K562 (cell line): Measurements from ENCODE around the gene ERMARD. TPM values are rescaled to one million over a fixed set of nuclear protein-coding genes. Genes with fewer than 3 reads are reported as not detected.

Source experiments
- ARID3B ChIP-seq: fragments of 250-450 bp; sonication (Bioruptor Pico); IDR thresholded peaks from 2 replicates; pipeline ENCODE4 v1.4.0; 2020; ENCODE audit warnings: borderline replicate concordance
- ETS1 ChIP-seq: conservative IDR thresholded peaks from 2 replicates; pipeline ENCODE4 v1.6.1; 2011; ENCODE audit warnings: low read depth, mild to moderate bottlenecking, low read length; ENCODE audit not compliant: control insufficient read depth
- NFATC3 ChIP-seq: fragments of 450-650 bp; IDR thresholded peaks from 2 replicates; pipeline ENCODE4 v1.6.1; 2017; ENCODE audit warnings: mild to moderate bottlenecking
- NR2C2 ChIP-seq, 2 experiments: fragments of 200-800 bp in 1 of 2; sonication (Bioruptor generic) in 1 of 2; sonication (generic) in 1 of 2; formaldehyde crosslinking in 1 of 2; IDR thresholded peaks; 2 replicates each; pipeline versions ENCODE4 v1.6.1 to v1.8.0; 2016 to 2022; ENCODE audit warnings: mild to moderate bottlenecking in 1 of 2, missing compliant biosample characterization in 1 of 2, missing genetic modification characterization in 1 of 2, missing genetic modification reagents in 1 of 2
- POLR2AphosphoS5 ChIP-seq: IDR thresholded peaks from 2 replicates; pipeline ENCODE4 v1.6.1; 2011; ENCODE audit warnings: mild to moderate bottlenecking, low read depth, low read length, moderate library complexity; ENCODE audit not compliant: control insufficient read depth, insufficient read depth
- POLR3G ChIP-seq: IDR thresholded peaks from 2 replicates; pipeline ENCODE4 v1.6.1; 2011; ENCODE audit not compliant: insufficient read length, insufficient replicate concordance; ENCODE audit errors: extremely low read depth
- RAD21 ChIP-seq, 2 experiments: fragments of 250-450 bp in 1 of 2; fragments of 450-650 bp in 1 of 2; sonication (Bioruptor Pico) in 1 of 2; formaldehyde crosslinking in 1 of 2; IDR thresholded peaks in 1 of 2; conservative IDR thresholded peaks in 1 of 2; 2 replicates each; pipeline versions ENCODE4 v1.4.0 to v1.8.0; 2020 to 2022; ENCODE audit warnings: mild to moderate bottlenecking in 2 of 2, moderate library complexity in 1 of 2
- REST ChIP-seq, 2 experiments: fragments of 450-650 bp; formaldehyde crosslinking in 1 of 2; IDR thresholded peaks; 2 replicates each; pipeline versions ENCODE4 v1.4.0 to v1.6.1; 2014 to 2020; ENCODE audit warnings: mild to moderate bottlenecking in 2 of 2, borderline replicate concordance in 1 of 2, low read depth in 1 of 2
- STAG1 ChIP-seq: sonication (generic); formaldehyde crosslinking; IDR thresholded peaks from 2 replicates; pipeline ENCODE4 v1.5.0; 2020; ENCODE audit warnings: missing genetic modification reagents, borderline replicate concordance
- TARDBP ChIP-seq: fragments of 450-650 bp; IDR thresholded peaks from 2 replicates; pipeline ENCODE4 v1.6.1; 2016
- ZBTB17 ChIP-seq: fragments of 450-650 bp; formaldehyde crosslinking; IDR thresholded peaks from 2 replicates; pipeline ENCODE4 v1.4.0; 2020; ENCODE audit warnings: mild to moderate bottlenecking
- ZNF511 ChIP-seq: sonication (generic); formaldehyde crosslinking; IDR thresholded peaks from 2 replicates; pipeline ENCODE4 v1.8.0; 2022; ENCODE audit warnings: mild to moderate bottlenecking, missing genetic modification reagents
- ZNF551 ChIP-seq: fragments of 250-450 bp; sonication (Bioruptor Pico); IDR thresholded peaks from 2 replicates; pipeline ENCODE4 v1.5.0; 2021; ENCODE audit warnings: mild to moderate bottlenecking, moderate library complexity
- polyA plus RNA-seq, 8 experiments: library from polyadenylated mRNA; depleted of rRNA in 4 of 8; stranded (reverse) in 5 of 8; unstranded in 3 of 8; fragments of >200 nt; fragmentation: Nextera tagmentation in 2 of 8; fragmentation: Illumina TruSeq in 1 of 8; extraction: Ambion mirVana in 2 of 8; extraction: Trizol in 1 of 8; gene quantifications; 2 replicates each; pipeline versions ENCODE4 v1.2.1 to v1.2.3, GENCODE V29; 2011 to 2014; ENCODE audit warnings: inconsistent platforms in 1 of 8, missing spikeins in 1 of 8
- total RNA-seq, 7 experiments: library from RNA; depleted of rRNA in 6 of 7; stranded (reverse); fragments of >200 nt in 6 of 7; fragmentation: Illumina TruSeq in 2 of 7; extraction: Trizol in 2 of 7; gene quantifications; 2 replicates each; pipeline versions ENCODE4 v1.2.1 to v1.2.3, GENCODE V29; 2011 to 2021; ENCODE audit warnings: low replicate concordance in 1 of 7

The ERMARD gene
- total and polyA plus RNA-seq, 9 of the 15 experiments (the other 6 are each of a cell fraction or from before 2014, with no cell fraction given), result 14.5 to 68.6 (median 27.7) TPM

GRCh38 chr6:169751242-169752073 lies at the start of gene ERMARD, which contains the start of gene DYNLT2 (continued):
- peak; percentile 96 for TF ChIP-seq ZNF511 (CRISPR knock-in tag)
- TF ChIP-seq ARID3B, result no peak
- TF ChIP-seq ZBTB17 (CRISPR knock-in tag), result peak; percentile 68; the same call in 1 of the 2 replicates
- TF ChIP-seq STAG1 (CRISPR knock-in tag), result peak; percentile 51; the same call in 1 of the 2 replicates
- TF ChIP-seq NFATC3, result no peak
- no peak for TF ChIP-seq NR2C2 (CRISPR knock-in tag; IDR thresholded peaks at IDR 0.05)
- peak; percentile 85; the same call in 1 of the 2 replicates for TF ChIP-seq NR2C2 (tag; IDR thresholded peaks at IDR 0.05)
- TF ChIP-seq RAD21 (CRISPR knock-in tag; conservative IDR thresholded peaks at IDR 0.05 in 1 of 2, IDR thresholded peaks at IDR 0.05 in 1 of 2), result 0 out of 4 replicates have a peak, but pooled peaks of 1 of the 2 experiments have one; percentile 3
- TF ChIP-seq ZNF551 (CRISPR knock-in tag), result no peak
- peak; percentile 96 for TF ChIP-seq POLR2AphosphoS5
- TF ChIP-seq TARDBP, result peak; percentile 62; the same call in 1 of the 2 replicates
- peak; percentile 94 for TF ChIP-seq ETS1
- TF ChIP-seq REST (IDR thresholded peaks at IDR 0.05; ENCODE audit: borderline replicate concordance), result peak; percentile 43; the same call in 1 of the 2 replicates
- TF ChIP-seq REST (CRISPR knock-in tag; IDR thresholded peaks at IDR 0.05; ENCODE audit: low read depth), result no peak; the same call in 1 of the 2 replicates
- no peak for TF ChIP-seq POLR3G
